ENCODE measurements around the gene MAGEA8. TPM values are rescaled to one million over a fixed set of nuclear protein-coding genes. Genes with fewer than 3 reads are reported as not detected.

MAGEA8 gene
- total and polyA plus RNA-seq, 10 of the 15 experiments (the other 5 are each of a cell fraction or from before 2014, with no cell fraction given), result 0.06 to 0.20 (median 0.13) TPM; not detected in 7

DNA sequence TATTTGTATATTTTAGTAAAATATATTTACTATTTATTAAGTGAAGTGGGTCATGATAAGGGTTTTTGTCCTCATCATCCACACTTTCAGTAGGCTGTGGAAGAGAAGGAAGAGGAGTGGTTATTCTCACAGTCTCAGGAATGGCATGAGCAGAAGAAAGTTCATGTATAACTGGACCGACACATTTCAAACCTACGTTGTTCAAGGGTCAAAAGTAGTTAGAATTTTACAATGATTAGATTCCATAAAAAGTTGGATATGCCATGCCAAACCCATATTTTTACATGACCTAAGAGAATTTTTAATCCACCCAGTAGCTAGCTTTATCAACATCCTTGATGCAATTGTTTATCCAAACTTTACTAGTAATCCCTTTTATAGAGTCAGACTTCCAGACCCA, 15.6 kb upstream of the MAGEA8 start:
- intact Hi-C loops (cut with micrococcal nuclease; ENCODE audit: unreplicated experiment) (no loop called here), in situ Hi-C loops (cut with MboI) (no loop called here)
- TF ChIP-seq ZBED1 (IDR thresholded peaks at IDR 0.05; ENCODE audit: borderline replicate concordance) (no peak), POLR2A (IDR thresholded peaks at IDR 0.05; ENCODE audit: low read depth, low read length) (no peak), SMAD5 (IDR thresholded peaks at IDR 0.05; ENCODE audit: low read depth) (no peak), HDAC2 (IDR thresholded peaks at IDR 0.05) (no peak), CREM (IDR thresholded peaks at IDR 0.05; ENCODE audit: low read depth) (no peak), SIN3A (IDR thresholded peaks at IDR 0.05; ENCODE audit: low read depth, low read length) (no peak), MYB (IDR thresholded peaks at IDR 0.05; ENCODE audit: borderline replicate concordance, low read depth, low read length) (no peak), HDGF (IDR thresholded peaks at IDR 0.05) (no peak)
- H3K9me3 ChIP-seq (replicated peaks; ENCODE audit: control insufficient read depth, insufficient read depth, low read length), result no peaks in the 10 kb centered on the region; the same call in 2 of the 3 replicates
- no peak overlapping the region for H3K27ac ChIP-seq (ENCODE audit: control insufficient read depth, insufficient read depth)
- ChIA-PET CTCF (interaction anchor here (0.6 kb wide), 1 partner anchor 1675 kb away, joined by 3 read pairs; no protein-coding TSS in a partner anchor), POLR2A (no interaction called here), RAD21 (ENCODE audit: unreplicated experiment) (no interaction called here), SMC1A (ENCODE audit: uncharacterized antibody, unreplicated experiment) (no interaction called here)
- no peaks in the 10 kb centered on the region for H3K79me2 ChIP-seq (ENCODE audit: control insufficient read depth, insufficient read depth, low read length)
- no peaks in the 10 kb centered on the region for H3K27me3 ChIP-seq (replicated peaks in 1 of 2; ENCODE audit: control insufficient read depth in 2 of 2, insufficient read depth in 2 of 2, low read length in 1 of 2)
- H3K9ac ChIP-seq (ENCODE audit: control insufficient read depth, insufficient read depth, low read length), result no peak overlapping the region
- no peak overlapping the region for H3K4me3 ChIP-seq
- no TSS peak for BruUV-seq (replicated peaks)
- H2AFZ ChIP-seq (ENCODE audit: control insufficient read depth, low read depth, low read length), result no peak overlapping the region
- H3K4me1 ChIP-seq (ENCODE audit: control insufficient read depth, insufficient read depth, low read length), result no peaks in the 10 kb centered on the region
- no peak for ATAC-seq
- H4K20me1 ChIP-seq (ENCODE audit: control insufficient read depth, insufficient read depth), result no peaks in the 10 kb centered on the region
- no peak overlapping the region for H3K4me2 ChIP-seq (ENCODE audit: control insufficient read depth, insufficient read depth)
- no peak for DNase-seq (ENCODE audit: low read depth, low spot score)
- no peaks in the 10 kb centered on the region for H3K36me3 ChIP-seq (ENCODE audit: control insufficient read depth in 2 of 2, insufficient read depth in 2 of 2, low read length in 1 of 2)
- 83% methylated on average over 2 of the region's 2 CpGs for WGBS (ENCODE audit: insufficient coverage, insufficient replicate concordance, low lambda C conversion rate, missing lambda C conversion rate)
- no peak for FAIRE-seq

- ChIA-PET SMC1A (ENCODE audit: uncharacterized antibody, unreplicated experiment) (no interaction called here), POLR2A (no interaction called here), RAD21 (ENCODE audit: unreplicated experiment) (no interaction called here), CTCF (no interaction called here)
- H2AFZ ChIP-seq (ENCODE audit: control insufficient read depth, low read depth, low read length), result no peak overlapping the region
- ATAC-seq (no peak), FAIRE-seq (no peak), DNase-seq (ENCODE audit: low read depth, low spot score) (no peak)
- H4K20me1 ChIP-seq (ENCODE audit: control insufficient read depth, insufficient read depth), result no peaks in the 10 kb centered on the region
- H3K4me1 ChIP-seq (ENCODE audit: control insufficient read depth, insufficient read depth, low read length), result no peaks in the 10 kb centered on the region
- no peak overlapping the region for H3K4me3 ChIP-seq
- no peaks in the 10 kb centered on the region for H3K79me2 ChIP-seq (ENCODE audit: control insufficient read depth, insufficient read depth, low read length)
- no peak overlapping the region for H3K27ac ChIP-seq (ENCODE audit: control insufficient read depth, insufficient read depth)
- H3K4me2 ChIP-seq (ENCODE audit: control insufficient read depth, insufficient read depth), result no peak overlapping the region
- BruUV-seq (replicated peaks), result no TSS peak
- intact Hi-C loops (cut with micrococcal nuclease; ENCODE audit: unreplicated experiment), result no loop called here
- WGBS (ENCODE audit: insufficient coverage, insufficient replicate concordance, low lambda C conversion rate, missing lambda C conversion rate), result 59% methylated on average over 3 of the region's 3 CpGs
- no peaks in the 10 kb centered on the region for H3K36me3 ChIP-seq (ENCODE audit: control insufficient read depth in 2 of 2, insufficient read depth in 2 of 2, low read length in 1 of 2)
- H3K27me3 ChIP-seq (replicated peaks in 1 of 2; ENCODE audit: control insufficient read depth in 2 of 2, insufficient read depth in 2 of 2, low read length in 1 of 2), result no peaks in the 10 kb centered on the region
- no peaks in the 10 kb centered on the region; the same call in 2 of the 3 replicates for H3K9me3 ChIP-seq (replicated peaks; ENCODE audit: control insufficient read depth, insufficient read depth, low read length)
- in situ Hi-C loops (cut with MboI), result no loop called here
- no peak overlapping the region for H3K9ac ChIP-seq (ENCODE audit: control insufficient read depth, insufficient read depth, low read length)
- no peak for TF ChIP-seq ZBED1 (IDR thresholded peaks at IDR 0.05; ENCODE audit: borderline replicate concordance)
- no peak for TF ChIP-seq BMI1 (IDR thresholded peaks at IDR 0.05; ENCODE audit: borderline replicate concordance)
- TF ChIP-seq, protein P1, sequence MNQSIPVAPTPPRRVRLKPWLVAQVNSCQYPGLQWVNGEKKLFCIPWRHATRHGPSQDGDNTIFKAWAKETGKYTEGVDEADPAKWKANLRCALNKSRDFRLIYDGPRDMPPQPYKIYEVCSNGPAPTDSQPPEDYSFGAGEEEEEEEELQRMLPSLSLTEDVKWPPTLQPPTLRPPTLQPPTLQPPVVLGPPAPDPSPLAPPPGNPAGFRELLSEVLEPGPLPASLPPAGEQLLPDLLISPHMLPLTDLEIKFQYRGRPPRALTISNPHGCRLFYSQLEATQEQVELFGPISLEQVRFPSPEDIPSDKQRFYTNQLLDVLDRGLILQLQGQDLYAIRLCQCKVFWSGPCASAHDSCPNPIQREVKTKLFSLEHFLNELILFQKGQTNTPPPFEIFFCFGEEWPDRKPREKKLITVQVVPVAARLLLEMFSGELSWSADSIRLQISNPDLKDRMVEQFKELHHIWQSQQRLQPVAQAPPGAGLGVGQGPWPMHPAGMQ (IDR thresholded peaks at IDR 0.05; ENCODE audit: borderline replicate concordance), result no peak
- TF ChIP-seq CEBPZ (IDR thresholded peaks at IDR 0.05; ENCODE audit: low read depth, low read length), result no peak
- TF ChIP-seq MXI1 (IDR thresholded peaks at IDR 0.05; ENCODE audit: low read depth, low read length), result no peak
- no peak for TF ChIP-seq SMARCA5 (IDR thresholded peaks at IDR 0.05)
- TF ChIP-seq CBX3 (IDR thresholded peaks at IDR 0.05; ENCODE audit: borderline replicate concordance, low read depth), result no peak
- TF ChIP-seq SREBF2 (IDR thresholded peaks at IDR 0.05; ENCODE audit: low read length), result no peak
- no peak for TF ChIP-seq HDAC2 (IDR thresholded peaks at IDR 0.05)
- no peak for TF ChIP-seq RFX5 (IDR thresholded peaks at IDR 0.05; ENCODE audit: low read depth, low read length)
- TF ChIP-seq IKZF1 (conservative IDR thresholded peaks at IDR 0.05), result no peak
- TF ChIP-seq RCOR1 (conservative IDR thresholded peaks at IDR 0.05; ENCODE audit: low read depth, low read length), result no peak
Measured at GRCh38 chrX:149867488-149867887, 13.5 kb upstream of the MAGEA8 start.
